ENCODE measurements around the gene PJVK.

GRCh38 chr2:178452334-178452733 is 1.2 kb downstream of the PJVK start:
- TF ChIP-seq CTCF (IDR thresholded peaks at IDR 0.05) (no peak), POLR2A (IDR thresholded peaks at IDR 0.05) (no peak)

All from body of pancreas (tissue), 4 donors.